Measurements from ENCODE around the gene POLE. TPM values are rescaled to one million over a fixed set of nuclear protein-coding genes. Genes with fewer than 3 reads are reported as not detected.

Gene POLE
- total RNA-seq, 1 donor from 2014 or later: 56.7 TPM

DNA sequence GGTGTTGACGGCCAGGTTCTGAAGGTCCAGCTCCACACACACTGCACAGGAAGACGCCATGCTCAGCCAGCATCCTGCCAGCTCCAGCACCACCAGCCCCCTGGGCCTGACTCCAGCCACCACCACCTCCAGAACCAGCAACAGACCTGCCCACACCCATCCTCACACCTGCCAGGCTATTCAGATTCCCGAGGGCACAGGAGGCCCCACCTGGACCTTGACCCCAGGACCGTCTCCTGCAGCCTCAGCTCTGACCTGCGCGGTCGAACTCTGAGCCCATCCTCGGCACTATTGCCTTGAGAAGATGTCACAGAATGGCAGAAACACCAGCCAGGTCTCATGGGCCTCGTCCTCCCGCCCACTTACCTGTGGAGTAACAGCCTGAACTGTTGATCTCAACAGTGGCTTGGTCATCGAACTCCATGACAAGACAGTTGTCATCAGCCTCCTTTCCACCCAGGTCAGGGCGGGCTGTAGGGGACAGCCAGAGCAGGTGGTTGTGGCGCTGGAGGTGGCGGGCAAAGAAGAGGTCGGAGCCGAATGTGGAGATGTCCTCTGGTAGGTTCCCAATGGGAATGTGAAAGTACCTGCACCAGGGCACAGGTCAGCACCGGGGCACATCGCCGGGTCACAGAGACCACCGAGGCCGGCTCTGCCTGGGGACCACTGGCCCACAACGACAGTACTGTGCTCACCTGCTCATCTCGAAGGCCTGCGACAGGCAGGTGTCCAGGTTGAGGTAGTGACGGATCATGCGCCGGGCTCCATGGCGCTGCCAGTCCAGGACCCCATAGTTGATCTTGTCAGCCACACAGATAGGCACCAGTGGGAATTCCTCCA lies 45.1 kb downstream of the POLE start:
- DNase-seq (ENCODE audit: extremely low spot score in 2 of 2): no peak
- peaks cover 0 to 46% of the 10 kb centered on the region in 2 donors for H3K36me3 ChIP-seq
- no peak overlapping the region for H3K27ac ChIP-seq
- intact Hi-C loops (cut with DNase I): no loop called here
- TF ChIP-seq, protein P1, sequence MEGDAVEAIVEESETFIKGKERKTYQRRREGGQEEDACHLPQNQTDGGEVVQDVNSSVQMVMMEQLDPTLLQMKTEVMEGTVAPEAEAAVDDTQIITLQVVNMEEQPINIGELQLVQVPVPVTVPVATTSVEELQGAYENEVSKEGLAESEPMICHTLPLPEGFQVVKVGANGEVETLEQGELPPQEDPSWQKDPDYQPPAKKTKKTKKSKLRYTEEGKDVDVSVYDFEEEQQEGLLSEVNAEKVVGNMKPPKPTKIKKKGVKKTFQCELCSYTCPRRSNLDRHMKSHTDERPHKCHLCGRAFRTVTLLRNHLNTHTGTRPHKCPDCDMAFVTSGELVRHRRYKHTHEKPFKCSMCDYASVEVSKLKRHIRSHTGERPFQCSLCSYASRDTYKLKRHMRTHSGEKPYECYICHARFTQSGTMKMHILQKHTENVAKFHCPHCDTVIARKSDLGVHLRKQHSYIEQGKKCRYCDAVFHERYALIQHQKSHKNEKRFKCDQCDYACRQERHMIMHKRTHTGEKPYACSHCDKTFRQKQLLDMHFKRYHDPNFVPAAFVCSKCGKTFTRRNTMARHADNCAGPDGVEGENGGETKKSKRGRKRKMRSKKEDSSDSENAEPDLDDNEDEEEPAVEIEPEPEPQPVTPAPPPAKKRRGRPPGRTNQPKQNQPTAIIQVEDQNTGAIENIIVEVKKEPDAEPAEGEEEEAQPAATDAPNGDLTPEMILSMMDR (IDR thresholded peaks at IDR 0.05): no peak
- TF ChIP-seq POLR2A (IDR thresholded peaks at IDR 0.05) (no peak), POLR2AphosphoS5 (IDR thresholded peaks at IDR 0.05; ENCODE audit: insufficient read depth in 1 of 2, low read depth in 1 of 2) (no peak)
- H3K9me3 ChIP-seq: no peaks in the 10 kb centered on the region
- H3K27me3 ChIP-seq: no peaks in the 10 kb centered on the region
- H3K4me1 ChIP-seq: no peaks in the 10 kb centered on the region
- no peak overlapping the region for H3K4me3 ChIP-seq

DNA sequence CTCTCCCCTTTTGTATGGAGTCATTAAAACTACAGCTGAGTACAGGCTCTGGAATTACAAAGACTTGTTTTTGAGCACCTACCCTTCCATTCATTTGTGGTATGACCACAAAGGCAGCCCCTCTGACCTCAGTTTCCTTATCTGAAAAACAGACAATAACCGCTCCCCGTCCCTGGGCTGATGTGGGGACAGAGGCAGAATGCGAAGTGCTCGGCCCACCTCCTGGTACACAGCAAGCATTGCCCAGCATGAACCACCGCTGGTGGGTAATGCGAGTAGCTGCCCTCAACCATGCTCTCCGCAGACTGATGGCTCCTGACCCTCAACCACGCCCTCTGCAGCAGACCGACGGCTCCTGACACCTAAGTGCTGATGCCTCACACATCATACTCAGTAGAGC lies 46.2 kb downstream of the POLE start:
- H3K9me3 ChIP-seq: no peaks in the 10 kb centered on the region
- intact Hi-C loops (cut with DNase I): no loop called here
- no peaks in the 10 kb centered on the region for H3K4me1 ChIP-seq
- TF ChIP-seq, protein P1 (IDR thresholded peaks at IDR 0.05): no peak
- TF ChIP-seq POLR2AphosphoS5 (IDR thresholded peaks at IDR 0.05; ENCODE audit: insufficient read depth in 1 of 2, low read depth in 1 of 2) (no peak), POLR2A (IDR thresholded peaks at IDR 0.05) (no peak)
- no peaks in the 10 kb centered on the region for H3K27me3 ChIP-seq
- DNase-seq (ENCODE audit: extremely low spot score in 2 of 2): no peak
- H3K4me3 ChIP-seq: no peak overlapping the region
- H3K36me3 ChIP-seq: peaks cover 0 to 43% of the 10 kb centered on the region in 2 donors
- no peak overlapping the region for H3K27ac ChIP-seq

DNA sequence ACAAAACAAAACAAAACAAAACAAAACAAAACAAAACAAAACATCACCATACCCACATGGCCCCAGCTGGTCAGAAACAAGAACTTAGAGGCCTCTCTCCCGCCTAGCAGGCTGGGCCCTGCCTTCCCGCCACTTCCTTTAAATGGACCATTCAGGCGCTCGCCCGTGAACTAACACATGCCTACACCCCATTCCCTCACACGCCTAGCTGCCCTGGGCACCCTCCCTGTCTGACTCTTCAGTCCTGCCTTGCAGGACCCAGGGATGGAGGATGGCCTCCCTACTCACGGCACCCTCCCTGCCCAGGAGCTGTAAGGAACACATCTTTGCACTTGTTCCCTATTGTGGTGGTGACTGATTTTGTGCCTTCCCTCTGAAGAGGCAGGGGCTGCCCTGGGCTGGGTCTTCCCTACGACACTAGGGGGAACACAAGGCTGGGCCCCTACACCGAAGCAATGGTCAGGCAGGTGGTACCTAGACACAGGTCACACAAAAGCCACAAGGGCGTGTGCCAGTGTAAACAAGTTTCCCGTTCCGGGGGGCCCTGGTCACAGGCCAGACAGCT lies 47.1 kb downstream of the POLE start:
- Histone ChIP-seq H3K4me1 (no peaks in the 10 kb centered on the region), H3K27me3 (no peaks in the 10 kb centered on the region), H3K9me3 (no peaks in the 10 kb centered on the region), H3K4me3 (no peak overlapping the region), H3K27ac (no peak overlapping the region), H3K36me3 (peaks cover 0 to 51% of the 10 kb centered on the region in 2 donors)
- TF ChIP-seq POLR2AphosphoS5 (IDR thresholded peaks at IDR 0.05; ENCODE audit: insufficient read depth in 1 of 2, low read depth in 1 of 2) (no peak), POLR2A (IDR thresholded peaks at IDR 0.05) (no peak)
- TF ChIP-seq, protein P1 (IDR thresholded peaks at IDR 0.05): no peak
- intact Hi-C loops (cut with DNase I): no loop called here
- no peak for DNase-seq (ENCODE audit: extremely low spot score in 2 of 2)

DNA sequence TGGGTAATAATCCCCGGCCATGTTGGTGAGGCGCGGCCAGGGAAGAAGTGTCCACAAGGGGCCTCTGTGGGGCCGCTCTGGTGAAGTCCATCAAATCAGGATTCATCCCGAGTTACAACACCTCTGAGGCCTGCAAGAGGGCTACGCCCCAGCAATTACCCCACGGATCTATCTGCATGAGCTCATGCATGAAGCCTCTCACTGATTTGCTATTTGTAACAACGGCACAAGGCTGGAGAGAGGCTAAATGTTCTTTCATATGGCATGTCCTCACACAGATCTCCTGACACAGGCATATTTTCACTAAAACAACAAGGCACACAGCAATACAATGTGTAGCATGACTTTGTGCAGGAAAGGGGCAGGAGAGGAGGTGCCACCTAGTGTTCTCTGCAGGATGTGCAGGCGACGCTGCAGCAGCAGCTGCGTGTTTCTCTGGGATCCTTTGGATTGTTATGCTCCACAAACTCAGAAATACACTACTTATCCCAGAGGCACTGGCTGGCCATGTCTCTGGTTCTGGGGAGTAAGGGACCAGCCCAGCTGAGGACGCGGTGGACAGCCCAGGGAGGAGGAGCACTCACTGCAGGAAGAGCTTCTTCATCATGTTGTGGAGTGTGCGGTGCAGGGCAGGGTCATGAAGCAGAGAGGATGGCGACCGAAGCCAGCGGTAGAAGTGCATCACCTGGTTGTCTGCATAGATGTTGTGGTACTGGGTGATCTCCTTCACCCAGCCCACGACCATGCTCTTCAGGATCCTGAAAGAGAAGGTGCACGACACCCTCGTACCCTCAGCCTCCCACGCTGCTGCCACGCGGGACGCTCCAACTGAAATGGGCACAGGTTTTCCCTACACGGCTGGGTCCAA lies 48.4 kb downstream of the POLE start:
- intact Hi-C loops (cut with DNase I): no loop called here
- TF ChIP-seq POLR2A (IDR thresholded peaks at IDR 0.05): no peak
- TF ChIP-seq POLR2AphosphoS5 (IDR thresholded peaks at IDR 0.05; ENCODE audit: insufficient read depth in 1 of 2, low read depth in 1 of 2): peak; percentile 16 to 36
- TF ChIP-seq, protein P1 (IDR thresholded peaks at IDR 0.05): peak in 1 of 3 experiments; percentile 23
- H3K27ac ChIP-seq: peak overlapping the region; percentile 71
- no peak overlapping the region for H3K4me3 ChIP-seq
- H3K36me3 ChIP-seq: peaks cover 0 to 60% of the 10 kb centered on the region in 2 donors
- no peaks in the 10 kb centered on the region for H3K4me1 ChIP-seq
- H3K27me3 ChIP-seq: no peaks in the 10 kb centered on the region
- DNase-seq (ENCODE audit: extremely low spot score in 2 of 2): peak in 1 of 2 donors; percentile 94
- H3K9me3 ChIP-seq: no peaks in the 10 kb centered on the region

All from vagina (tissue), 2 donors.